H1 (cell line): ENCODE measurements around the gene TKTL2.

Experiments
- EP300 ChIP-seq, 2 experiments: IDR thresholded peaks; 1 replicate in 1 of 2; 2 replicates in 1 of 2; pipeline ENCODE4 v1.6.1; 2011 to 2012; ENCODE audit warnings: low read depth in 2 of 2, low read length in 2 of 2, mild to moderate bottlenecking in 2 of 2, borderline replicate concordance in 1 of 2, inconsistent platforms in 1 of 2, moderate library complexity in 1 of 2
- EZH2 ChIP-seq: fragments of 200-600 bp; sonication (generic); IDR thresholded peaks from 2 replicates; pipeline ENCODE4 v1.7.1; 2012; ENCODE audit warnings: low read depth, mild to moderate bottlenecking, moderate library complexity, low read length, inconsistent platforms; ENCODE audit not compliant: severe bottlenecking
- HDAC2 ChIP-seq, 2 experiments: fragments of 300-600 bp in 1 of 2; sonication (generic) in 1 of 2; IDR thresholded peaks; 2 replicates each; pipeline ENCODE4 v1.6.1; 2011 to 2012; ENCODE audit warnings: low read depth in 2 of 2, low read length in 2 of 2, mild to moderate bottlenecking in 2 of 2, moderate library complexity in 2 of 2, borderline replicate concordance in 1 of 2, inconsistent platforms in 1 of 2
- HDAC6 ChIP-seq: IDR thresholded peaks from one replicate; pipeline ENCODE4 v1.7.1; 2012; ENCODE audit warnings: low read depth, mild to moderate bottlenecking, inconsistent platforms, low read length, moderate library complexity
- POLR2A ChIP-seq, 2 experiments: IDR thresholded peaks; 1 replicate in 1 of 2; 2 replicates in 1 of 2; pipeline ENCODE4 v1.6.1; 2011; ENCODE audit warnings: low read depth in 2 of 2, low read length in 2 of 2, mild to moderate bottlenecking in 2 of 2; ENCODE audit errors: control extremely low read depth in 1 of 2
- ZNF274 ChIP-seq: IDR thresholded peaks from 2 replicates; pipeline ENCODE4 v1.7.0; 2012; ENCODE audit warnings: low read length, borderline replicate concordance; ENCODE audit errors: extremely low read depth
- TF ChIP-seq, protein P1 (sequence below), 3 experiments: IDR thresholded peaks; 1 replicate in 2 of 3; 2 replicates in 1 of 3; pipeline versions ENCODE4 v1.5.1 to v1.6.1; 2011; ENCODE audit warnings: low read length in 3 of 3, mild to moderate bottlenecking in 3 of 3, inconsistent platforms in 2 of 3, low read depth in 1 of 3, moderate library complexity in 1 of 3; ENCODE audit not compliant: insufficient read depth in 1 of 3; ENCODE audit errors: control extremely low read depth in 1 of 3
- TF ChIP-seq, protein P2 (sequence below): IDR thresholded peaks from 2 replicates; pipeline ENCODE4 v1.6.1; 2011; ENCODE audit warnings: low read length, improper control_type of control experiment
- TF ChIP-seq, protein P3 (sequence below): IDR thresholded peaks from 2 replicates; pipeline ENCODE4 v1.6.1; 2012; ENCODE audit warnings: low read length, inconsistent platforms

DNA sequence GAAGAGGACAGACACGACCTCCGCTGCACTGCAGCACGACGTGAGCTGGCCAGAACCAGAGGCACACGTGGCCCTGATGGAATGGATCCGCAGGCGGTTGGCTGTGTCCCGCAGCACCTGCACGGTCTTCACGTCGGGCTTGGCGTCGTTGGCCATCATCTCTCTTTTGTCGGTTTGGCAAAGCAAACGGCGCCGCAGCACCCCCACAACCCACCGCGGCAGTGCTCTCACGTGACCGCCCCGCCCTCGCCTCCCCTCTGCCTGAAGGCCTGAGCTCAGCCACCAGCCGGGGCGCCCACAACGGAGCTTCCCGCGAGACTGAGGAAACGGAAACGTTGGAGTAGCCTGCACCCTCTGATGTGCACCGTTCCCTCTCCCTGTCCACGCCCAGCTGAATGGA, at the start of gene TKTL2:
- TF ChIP-seq, protein P1, sequence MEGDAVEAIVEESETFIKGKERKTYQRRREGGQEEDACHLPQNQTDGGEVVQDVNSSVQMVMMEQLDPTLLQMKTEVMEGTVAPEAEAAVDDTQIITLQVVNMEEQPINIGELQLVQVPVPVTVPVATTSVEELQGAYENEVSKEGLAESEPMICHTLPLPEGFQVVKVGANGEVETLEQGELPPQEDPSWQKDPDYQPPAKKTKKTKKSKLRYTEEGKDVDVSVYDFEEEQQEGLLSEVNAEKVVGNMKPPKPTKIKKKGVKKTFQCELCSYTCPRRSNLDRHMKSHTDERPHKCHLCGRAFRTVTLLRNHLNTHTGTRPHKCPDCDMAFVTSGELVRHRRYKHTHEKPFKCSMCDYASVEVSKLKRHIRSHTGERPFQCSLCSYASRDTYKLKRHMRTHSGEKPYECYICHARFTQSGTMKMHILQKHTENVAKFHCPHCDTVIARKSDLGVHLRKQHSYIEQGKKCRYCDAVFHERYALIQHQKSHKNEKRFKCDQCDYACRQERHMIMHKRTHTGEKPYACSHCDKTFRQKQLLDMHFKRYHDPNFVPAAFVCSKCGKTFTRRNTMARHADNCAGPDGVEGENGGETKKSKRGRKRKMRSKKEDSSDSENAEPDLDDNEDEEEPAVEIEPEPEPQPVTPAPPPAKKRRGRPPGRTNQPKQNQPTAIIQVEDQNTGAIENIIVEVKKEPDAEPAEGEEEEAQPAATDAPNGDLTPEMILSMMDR (IDR thresholded peaks at IDR 0.05; ENCODE audit: control extremely low read depth in 1 of 3, insufficient read depth in 1 of 3, low read depth in 1 of 3, low read length in 3 of 3), result no peak
- TF ChIP-seq, protein P2, sequence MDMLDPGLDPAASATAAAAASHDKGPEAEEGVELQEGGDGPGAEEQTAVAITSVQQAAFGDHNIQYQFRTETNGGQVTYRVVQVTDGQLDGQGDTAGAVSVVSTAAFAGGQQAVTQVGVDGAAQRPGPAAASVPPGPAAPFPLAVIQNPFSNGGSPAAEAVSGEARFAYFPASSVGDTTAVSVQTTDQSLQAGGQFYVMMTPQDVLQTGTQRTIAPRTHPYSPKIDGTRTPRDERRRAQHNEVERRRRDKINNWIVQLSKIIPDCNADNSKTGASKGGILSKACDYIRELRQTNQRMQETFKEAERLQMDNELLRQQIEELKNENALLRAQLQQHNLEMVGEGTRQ, result no peak
- TF ChIP-seq POLR2A (IDR thresholded peaks at IDR 0.05; ENCODE audit: control extremely low read depth in 1 of 2, low read depth in 2 of 2, low read length in 2 of 2), result no peak
- no peak for TF ChIP-seq EZH2
- TF ChIP-seq ZNF274, result no peak
- TF ChIP-seq, protein P3, sequence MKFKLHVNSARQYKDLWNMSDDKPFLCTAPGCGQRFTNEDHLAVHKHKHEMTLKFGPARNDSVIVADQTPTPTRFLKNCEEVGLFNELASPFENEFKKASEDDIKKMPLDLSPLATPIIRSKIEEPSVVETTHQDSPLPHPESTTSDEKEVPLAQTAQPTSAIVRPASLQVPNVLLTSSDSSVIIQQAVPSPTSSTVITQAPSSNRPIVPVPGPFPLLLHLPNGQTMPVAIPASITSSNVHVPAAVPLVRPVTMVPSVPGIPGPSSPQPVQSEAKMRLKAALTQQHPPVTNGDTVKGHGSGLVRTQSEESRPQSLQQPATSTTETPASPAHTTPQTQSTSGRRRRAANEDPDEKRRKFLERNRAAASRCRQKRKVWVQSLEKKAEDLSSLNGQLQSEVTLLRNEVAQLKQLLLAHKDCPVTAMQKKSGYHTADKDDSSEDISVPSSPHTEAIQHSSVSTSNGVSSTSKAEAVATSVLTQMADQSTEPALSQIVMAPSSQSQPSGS, result no peak
- TF ChIP-seq EP300 (IDR thresholded peaks at IDR 0.05; ENCODE audit: borderline replicate concordance in 1 of 2, low read depth in 2 of 2, low read length in 2 of 2), result no peak
- TF ChIP-seq HDAC6, result no peak
- TF ChIP-seq HDAC2 (IDR thresholded peaks at IDR 0.05; ENCODE audit: borderline replicate concordance in 1 of 2, low read depth in 2 of 2, low read length in 2 of 2), result no peak
